HT-29 (cell line): ENCODE results near the gene SLC40A1. TPM values are rescaled to one million over a fixed set of nuclear protein-coding genes. Genes with fewer than 3 reads are reported as not detected.
A peak's percentile ranks its signal among the peaks of the same experiment; 100 is the strongest.
"Not testable (repeated sequence)": the region's sequence is repeated elsewhere in the genome, so short reads cannot be mapped to it uniquely, and the experiment has no call there.

ENCODE experiments used
- DNase-seq: peaks from one replicate; pipeline ENCODE4 v3.0.0-alpha.2; 2015; ENCODE audit warnings: low spot score
- total RNA-seq: library from RNA; depleted of rRNA; stranded (reverse); fragments of >200 nt; shearing (Covaris generic); gene quantifications from 2 replicates; pipeline ENCODE4 v1.2.3, GENCODE V29; 2014; rRNA removed

The SLC40A1 gene, protein sequence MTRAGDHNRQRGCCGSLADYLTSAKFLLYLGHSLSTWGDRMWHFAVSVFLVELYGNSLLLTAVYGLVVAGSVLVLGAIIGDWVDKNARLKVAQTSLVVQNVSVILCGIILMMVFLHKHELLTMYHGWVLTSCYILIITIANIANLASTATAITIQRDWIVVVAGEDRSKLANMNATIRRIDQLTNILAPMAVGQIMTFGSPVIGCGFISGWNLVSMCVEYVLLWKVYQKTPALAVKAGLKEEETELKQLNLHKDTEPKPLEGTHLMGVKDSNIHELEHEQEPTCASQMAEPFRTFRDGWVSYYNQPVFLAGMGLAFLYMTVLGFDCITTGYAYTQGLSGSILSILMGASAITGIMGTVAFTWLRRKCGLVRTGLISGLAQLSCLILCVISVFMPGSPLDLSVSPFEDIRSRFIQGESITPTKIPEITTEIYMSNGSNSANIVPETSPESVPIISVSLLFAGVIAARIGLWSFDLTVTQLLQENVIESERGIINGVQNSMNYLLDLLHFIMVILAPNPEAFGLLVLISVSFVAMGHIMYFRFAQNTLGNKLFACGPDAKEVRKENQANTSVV
- 85.1 and 87.6 TPM in 2 replicates for total RNA-seq

DNA sequence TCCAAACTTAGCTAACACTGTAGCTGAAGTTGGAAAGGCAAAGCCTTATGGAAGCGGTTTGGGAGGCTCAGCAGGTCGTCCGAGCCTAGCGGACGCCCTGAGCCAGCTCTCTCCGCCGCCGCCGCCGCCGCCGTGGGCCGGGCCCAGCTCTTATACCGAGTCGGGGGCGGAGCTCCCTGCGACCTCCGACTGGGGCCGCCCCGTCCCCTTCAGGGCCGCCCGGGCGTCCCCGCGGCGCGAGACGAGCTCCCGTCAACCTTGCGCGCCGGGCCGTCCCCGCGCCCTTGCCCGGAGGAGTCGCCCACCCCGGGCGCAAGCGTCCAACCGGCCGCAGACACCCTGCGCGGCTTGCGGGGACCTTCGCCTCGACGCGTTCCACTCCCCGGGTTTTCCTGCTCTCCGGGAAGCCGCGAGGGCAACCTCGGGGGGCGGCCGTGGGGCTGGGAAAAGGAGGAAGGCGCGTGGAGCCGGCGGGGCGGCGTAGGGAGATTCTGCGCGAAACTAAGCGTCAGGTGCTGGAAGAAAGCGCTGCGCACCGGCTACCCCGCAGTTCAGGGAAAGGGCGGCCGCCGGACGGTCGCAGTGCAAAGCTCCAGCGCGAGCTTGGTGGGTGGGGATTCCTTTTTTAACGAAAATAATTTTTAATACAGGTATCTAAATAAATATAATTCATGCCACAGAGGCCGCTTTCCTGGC lies at the start of gene SLC40A1:
SLC40A1 (minus strand) TSS at position 129 of the 696 bp plus-strand sequence. CDS start 326 bp downstream, outside the sequence.
- DNase-seq: peak; percentile 87

DNA sequence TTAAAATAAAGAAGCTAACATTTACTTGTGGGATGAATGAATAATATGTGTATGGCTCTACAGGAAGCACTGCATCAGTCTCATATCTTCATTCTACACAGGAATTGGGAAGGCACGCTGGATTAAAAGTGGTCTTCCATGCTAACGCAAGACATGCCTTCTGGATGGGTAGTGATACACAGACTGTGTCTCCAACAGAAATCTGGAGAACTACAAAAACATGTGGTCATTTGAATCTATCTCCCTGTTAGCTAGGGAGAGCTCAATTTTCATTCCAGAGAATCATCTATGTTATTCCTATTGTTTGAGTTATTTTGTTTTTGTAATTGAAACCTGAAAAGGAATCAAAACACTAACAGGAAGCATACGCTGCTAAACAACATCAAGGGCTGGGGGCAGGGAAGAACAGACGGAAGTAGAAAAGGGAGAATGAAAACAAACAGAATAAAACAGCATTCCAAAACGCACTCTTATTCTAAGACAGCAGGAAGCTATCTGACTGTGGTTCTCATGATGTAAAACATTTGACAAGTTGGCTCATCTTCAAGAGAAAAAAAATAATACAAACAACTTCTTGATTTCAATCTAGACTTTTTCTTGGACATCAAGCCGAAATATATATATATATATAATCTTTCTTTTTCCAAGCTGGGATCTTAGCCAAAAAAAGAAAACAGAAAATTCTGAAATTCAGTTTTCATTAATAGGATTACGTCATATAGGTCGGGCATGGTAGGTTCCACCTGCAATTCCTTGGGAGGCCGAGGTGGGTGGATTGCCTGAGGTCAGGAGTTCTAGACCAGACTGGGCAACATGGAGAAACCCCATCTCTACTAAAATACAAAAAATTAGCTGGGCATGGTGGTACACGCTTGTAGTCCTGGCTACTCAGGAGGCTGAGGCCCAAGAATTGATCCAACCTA lies 49.2 kb upstream of the SLC40A1 start:
- no peak for DNase-seq

DNA sequence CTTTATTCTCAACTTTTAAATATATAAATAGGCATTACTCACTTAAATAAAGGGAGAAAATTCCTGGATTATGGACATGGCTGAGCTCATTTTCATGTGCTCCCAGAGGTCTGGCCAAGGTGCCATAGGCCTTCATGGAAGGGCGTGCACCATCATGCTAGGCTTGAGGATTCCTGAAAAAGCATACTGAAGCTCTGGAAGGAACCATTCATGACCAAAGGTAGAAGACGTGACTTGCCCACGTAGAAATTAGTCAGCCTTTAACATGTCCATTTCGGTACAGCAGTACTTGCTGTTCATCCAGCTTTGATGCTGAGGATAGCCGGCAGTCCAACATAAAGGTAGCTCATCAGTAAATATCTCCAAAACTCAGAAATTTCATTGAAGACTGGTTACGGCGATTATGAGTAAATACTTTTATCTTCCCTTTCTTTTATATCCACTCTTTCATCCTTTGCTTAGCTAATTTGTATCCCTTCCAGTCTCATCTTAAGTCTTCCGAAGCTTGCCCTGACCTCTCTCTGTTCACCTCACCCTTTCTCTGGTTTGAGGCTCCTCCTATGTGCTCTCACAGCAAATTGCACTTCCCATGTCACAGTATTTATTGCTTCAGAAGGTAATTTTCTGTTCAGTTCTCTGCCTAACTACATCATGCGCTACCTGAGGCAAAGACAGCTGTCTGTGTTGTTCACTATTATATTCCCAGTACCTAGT lies 48.4 kb upstream of the SLC40A1 start:
- DNase-seq: peak; percentile 22

DNA sequence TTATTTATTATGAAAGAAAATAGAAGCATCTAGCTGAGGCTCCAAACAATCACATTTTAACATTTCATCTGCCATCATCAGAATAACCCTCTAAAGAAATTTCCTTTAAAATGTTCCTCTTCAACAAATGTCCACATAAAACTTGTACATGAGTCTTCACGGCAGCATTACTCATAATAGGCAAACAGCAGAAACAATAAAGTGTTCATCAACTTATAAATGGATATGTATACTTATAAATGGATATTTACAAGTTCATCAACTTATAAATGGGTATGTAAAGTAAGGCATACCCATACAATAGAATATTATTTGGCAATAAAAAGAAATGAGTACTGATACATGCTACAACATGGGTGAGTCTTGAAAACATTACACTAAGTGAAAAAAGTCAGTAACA lies 47.2 kb upstream of the SLC40A1 start:
- DNase-seq: no peak

DNA sequence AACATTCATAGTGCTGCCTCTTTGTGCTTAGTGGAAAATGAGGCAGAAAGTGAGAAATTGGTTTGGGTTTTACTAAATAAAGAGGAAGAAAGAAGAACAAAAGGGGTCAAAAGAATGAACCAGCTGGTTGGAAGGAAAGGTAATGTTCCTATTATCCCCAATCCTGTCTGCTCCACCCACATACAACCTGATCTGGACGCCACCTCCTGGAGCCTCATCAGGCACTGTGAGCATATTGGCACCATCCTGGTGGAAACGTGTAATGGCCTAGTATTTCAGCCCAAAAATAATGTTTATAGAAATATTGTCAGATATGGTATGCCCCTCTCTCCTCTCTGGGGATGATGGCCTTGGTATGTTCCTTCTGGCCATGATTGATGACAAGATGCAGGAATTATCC lies 45.0 kb upstream of the SLC40A1 start:
- no peak for DNase-seq

DNA sequence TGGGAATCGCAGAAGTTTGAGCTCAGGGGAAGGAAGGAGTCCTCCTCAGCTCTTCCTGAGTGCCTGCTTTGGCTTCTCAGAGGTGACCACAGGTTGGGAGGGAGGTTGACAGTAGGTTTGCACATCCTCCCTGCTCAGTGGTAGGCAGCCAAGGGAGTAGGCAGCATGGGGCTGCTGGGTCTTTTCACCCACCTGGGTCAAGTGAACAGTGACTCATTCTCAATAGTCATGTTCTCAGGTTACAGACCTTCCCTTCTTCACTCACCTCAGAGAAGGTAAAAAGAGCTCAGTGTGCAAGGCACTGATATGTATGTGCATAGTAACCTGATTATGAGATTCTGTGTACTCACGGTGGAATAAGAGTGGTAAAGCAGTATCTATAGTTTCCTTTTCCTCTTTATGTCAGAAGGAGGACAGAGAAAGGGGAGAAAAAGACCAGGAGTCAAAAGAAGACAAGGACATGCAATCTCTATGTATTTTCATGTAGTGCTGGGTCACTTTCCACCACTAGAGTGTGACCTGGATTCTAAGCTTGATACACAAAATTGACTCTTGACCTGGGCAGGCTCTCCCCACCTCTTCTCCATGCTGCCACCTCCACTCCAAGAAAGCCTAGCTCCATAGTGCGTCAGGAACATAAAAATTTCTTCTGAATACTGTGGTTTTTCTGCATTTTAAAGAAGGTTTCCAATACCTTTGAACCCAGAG lies 44.2 kb upstream of the SLC40A1 start:
- DNase-seq: peak; percentile 9

DNA sequence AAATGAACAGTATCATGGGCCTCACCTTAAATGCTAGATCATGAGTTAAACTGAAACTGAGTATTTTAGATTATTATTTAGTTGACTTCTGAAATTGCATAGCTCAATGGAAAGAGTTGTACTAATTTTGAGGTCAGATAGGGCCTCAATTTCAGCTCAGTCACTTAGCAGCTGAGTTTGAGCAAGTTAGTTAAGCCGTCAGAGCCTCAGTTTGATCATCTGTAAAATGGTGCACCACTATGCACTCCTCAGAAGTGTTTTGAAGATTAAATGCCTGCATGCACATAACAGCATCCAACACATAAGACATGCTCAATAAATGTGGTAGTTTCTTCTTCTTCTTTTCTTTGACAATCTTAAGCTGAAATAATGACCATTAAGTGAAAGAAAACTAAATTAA lies 42.5 kb upstream of the SLC40A1 start:
- DNase-seq: no peak

DNA sequence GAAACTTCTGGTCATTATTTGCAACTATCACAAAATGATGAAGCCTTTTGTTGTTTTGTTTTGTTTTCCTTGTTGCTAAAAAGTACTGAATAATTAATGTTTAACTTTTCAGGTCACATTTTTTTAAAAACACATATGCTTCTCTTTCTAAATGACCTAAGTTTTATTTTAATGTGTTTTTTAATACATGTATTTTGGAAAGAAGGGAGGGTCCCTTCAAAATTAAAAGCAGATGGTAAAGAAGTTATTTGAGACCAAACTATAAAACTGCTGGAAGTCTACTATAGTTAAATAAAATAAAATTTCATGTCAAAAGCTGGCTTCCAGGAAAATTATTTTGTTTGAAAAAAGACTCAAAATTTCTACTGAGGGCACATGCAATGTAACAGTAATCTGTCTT lies 41.2 kb upstream of the SLC40A1 start:
- no peak for DNase-seq

DNA sequence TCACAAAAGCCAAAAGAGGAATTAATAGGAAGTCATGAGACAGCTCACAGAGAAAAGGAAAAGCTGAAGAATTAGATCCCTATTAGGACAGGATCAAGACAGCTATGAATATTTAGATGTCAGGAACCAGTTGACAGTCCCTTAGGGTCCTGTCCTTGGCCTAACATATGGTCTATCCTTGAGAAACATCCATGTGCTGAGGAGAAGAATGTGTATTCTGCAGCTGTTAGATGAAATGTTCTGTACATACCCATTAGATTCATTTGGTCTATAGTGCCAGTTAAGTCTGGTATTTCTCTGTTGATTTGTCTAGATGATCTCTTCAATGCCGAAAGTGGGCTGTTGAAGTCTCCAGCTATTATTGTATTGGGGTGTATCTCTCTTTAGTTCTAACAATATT lies 37.6 kb upstream of the SLC40A1 start:
- DNase-seq: no peak

DNA sequence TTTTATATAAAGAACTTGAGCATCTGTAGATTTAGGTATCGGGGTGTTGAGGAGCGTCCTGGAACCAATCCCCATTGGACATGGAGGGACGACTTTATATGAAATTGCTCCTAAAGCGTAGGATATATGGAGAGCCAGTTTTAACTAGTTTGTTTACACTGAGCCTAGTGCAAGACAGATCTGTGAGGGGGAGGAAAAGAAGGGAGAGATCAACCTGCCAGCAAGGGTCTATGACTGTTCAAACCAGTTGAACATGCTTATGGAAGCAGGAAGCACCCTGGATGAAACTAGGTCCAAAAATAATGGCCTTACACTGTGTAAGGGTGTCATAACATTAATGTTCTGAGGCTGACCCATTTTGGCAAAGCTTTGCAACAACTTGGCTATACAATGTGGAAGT lies 34.0 kb upstream of the SLC40A1 start:
- DNase-seq: no peak

DNA sequence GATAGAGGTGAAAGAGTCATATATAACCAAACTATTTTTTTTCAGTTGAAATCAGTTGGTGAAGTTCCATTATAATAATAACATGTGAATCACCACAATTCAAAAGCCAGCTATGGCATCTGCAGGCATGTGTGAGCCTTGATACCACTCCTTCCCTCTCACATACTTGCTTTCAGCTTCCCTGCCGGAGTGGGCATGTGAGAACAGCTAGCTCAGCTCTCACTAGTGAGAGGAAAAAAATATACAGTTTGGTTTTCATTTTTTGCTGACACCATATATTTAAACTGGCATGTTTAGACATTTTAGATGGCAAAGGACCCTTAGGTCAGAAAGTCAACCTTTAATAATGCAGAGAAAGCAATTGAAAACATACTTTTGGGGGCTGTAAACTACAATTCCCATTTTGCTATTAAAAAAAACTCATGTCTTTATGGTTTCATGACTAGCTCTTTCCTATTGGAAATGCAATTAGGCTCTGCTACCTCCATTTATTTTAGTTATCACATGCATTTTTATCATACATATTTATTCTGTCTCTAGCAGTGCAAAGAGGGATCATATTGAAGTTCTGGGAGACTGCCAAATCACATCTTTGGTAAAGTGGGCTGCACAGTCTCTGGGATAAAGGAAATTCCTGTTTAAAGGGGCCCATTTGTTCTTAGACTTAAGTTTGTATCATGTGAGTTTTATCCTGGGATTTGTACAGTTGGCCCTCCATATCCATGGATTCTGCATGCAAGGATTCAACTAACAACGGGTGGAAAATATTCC lies 33.2 kb upstream of the SLC40A1 start:
- DNase-seq: no peak

DNA sequence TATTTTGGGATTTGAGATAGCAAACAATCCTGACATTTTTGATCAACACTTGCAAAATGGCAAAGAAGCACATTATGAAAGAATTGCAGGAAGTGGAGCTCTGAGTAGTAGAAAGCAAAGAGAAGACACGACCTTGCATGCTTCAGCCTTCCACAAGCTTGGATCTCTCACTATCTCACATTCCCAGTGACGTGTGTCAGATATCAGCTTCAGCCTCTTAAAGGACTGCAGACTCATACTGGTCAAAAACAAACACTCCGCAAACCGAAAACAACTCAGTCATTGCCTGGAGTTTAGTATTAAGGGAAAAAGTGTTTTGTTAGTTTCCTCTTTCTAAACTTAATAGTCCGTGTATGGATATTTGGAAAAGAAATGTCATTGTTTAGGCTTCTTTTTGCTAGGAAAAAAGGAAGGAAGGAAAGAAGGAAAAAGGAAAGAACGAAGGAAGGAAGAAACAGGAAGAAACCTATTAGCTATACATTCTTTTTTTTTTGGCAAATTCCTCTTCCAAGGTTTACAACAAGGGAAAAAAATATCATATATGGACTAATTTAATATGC lies 32.6 kb upstream of the SLC40A1 start:
- peak; percentile 9 for DNase-seq

DNA sequence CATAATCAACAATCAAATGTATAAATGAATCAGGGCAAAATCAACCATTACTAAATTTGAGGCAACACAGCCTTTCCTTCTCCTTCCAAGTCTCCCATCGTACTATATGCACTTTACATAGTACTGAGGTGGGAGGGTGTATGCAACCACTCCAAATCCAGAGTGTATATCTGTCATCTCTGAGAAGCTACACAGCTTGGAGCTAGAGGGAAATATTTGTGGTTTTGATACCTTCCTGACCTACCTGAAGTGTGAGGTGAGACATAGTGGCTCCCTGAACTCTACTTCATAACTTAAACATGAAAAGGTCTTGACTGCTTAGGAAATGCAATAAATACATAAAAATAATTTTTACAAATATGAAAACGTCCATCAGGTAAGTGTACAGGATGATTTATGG lies 30.1 kb upstream of the SLC40A1 start:
- DNase-seq: no peak

DNA sequence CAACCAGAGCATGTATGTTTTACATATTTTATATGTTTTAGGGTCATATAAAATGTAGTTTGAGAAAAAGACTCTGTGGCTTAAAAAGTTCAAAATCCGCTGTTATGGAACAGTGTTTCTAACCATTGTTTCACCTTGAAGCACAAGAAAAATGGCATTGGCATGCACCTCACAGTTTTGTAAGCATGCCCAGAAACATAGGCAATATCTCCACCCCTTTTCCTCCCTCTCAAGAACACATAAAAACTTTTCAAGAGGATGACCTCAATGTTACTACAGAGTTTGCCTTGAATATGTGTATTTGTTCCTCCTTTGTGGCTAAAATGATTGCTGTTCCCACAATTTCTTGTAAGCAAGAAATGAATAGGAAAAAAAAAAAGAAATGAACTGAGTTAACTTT lies 29.3 kb upstream of the SLC40A1 start:
- no peak for DNase-seq

DNA sequence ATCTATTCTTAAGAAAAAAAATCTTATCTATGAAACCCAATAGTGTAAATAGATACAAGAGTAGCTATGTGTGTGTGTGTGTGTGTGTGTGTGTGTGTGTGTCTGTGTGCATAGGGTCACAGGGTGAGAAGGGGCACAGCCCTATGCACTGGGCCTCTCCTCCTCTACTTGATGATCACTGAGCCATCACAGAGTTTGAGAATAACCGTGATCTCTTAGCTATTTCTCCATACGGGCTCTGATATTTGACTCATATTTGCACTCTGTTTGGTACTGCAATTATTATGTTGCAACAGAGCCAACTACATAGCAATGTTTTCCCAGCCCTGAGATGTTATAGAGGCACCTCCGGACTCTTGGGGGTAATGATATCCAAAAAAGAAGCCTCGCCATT lies 28.8 kb upstream of the SLC40A1 start:
- DNase-seq: no peak

DNA sequence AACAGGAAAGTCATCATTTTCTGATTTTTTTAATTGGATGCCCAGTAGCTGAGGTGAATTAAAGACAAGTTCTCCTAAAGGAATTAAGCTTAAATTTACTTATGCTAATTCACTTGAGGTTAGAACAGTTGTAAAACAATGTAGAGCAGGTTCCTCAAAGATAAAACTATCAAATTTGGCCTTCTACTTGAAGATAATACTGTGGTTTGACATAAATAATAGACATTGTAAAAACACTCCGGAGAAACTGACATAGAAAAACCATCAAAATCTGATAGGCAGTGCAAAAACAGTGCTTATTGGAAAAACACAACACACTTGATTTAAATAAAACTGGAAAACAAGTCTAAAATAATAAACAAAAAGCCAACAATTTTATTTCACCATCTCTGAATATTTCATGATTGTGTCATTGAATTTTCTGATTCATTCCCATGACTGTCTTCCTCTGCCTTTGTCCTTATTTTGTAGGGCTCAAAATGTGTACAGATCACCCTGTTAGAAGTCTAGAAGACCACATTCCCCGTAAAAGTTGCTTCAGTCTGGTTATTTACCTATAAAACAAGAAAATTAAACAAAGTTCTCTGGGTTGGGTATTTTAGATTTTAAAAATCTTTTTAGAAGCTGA lies 28.3 kb upstream of the SLC40A1 start:
- DNase-seq: no peak

DNA sequence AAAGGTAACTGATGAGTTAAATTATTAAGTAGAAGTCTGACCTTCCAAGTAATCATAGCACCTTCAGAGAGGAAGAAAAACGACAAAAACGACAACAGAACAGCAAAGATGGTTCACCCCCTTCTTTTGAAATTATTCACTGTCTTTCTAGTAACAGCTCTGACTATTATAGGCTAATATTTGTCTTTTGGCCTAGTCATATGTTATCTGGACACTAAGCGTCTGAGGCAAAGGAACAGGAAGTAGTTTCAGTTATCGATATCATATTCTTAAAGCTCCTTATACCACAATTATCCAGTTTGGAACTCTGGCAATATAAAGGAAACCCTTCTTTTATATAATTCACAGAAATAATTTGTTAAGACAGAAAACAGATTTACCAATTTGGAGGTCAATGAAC lies 27.6 kb upstream of the SLC40A1 start:
- no peak for DNase-seq

DNA sequence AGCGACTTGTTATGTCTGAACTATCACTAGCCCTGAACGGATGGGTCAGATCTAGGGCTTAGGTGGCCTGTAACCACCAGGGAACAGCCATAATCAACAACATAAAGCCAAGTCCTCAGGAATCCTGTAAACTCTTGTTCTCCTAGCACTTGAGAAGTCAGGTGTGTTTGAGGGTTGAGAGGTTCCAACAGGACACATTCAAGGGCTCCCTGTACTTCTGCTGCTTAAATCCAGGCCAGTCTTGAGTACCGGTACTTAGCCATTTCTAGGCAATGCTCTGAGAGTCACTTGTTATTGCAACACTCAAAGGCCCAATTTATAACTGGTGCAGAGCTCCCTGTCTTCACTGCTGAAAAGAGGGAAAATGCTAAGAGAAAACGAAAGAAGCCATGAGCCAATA lies 21.6 kb upstream of the SLC40A1 start:
- DNase-seq: no peak

DNA sequence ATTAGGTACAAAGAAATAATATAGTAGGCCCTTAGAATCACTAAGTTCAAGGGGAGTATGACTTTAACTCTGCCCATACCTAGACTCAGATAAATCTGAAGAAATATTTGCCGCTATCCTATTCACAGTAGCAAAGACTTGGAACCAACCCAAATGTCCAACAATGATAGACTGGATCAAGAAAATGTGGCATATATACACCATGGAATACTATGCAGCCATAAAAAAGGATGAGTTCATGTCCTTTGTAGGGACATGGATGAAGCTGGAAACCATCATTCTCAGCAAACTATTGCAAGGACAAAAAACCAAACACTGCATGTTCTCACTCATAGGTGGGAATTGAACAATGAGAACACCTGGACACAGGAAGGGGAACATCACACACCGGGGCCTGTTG lies 21.1 kb upstream of the SLC40A1 start:
- not testable (repeated sequence) for DNase-seq
